Mammary epithelial cell (primary cell): Measurements from ENCODE around the gene SPARC.

Experiments
- EZH2 ChIP-seq: IDR thresholded peaks from 2 replicates; pipeline ENCODE4 v1.6.1; 2012; ENCODE audit warnings: low read length, inconsistent platforms, borderline replicate concordance
- TF ChIP-seq, protein P1 (sequence below), 2 donors: IDR thresholded peaks in 1 of 2; conservative IDR thresholded peaks in 1 of 2; 2 replicates each; pipeline ENCODE4 v1.5.1; 2011 to 2012; ENCODE audit warnings: inconsistent platforms in 2 of 2, low read length in 2 of 2, mild to moderate bottlenecking in 2 of 2, control low read depth in 1 of 2, low read depth in 1 of 2; ENCODE audit not compliant: insufficient read depth in 1 of 2; ENCODE audit errors: extremely low read depth in 1 of 2

DNA sequence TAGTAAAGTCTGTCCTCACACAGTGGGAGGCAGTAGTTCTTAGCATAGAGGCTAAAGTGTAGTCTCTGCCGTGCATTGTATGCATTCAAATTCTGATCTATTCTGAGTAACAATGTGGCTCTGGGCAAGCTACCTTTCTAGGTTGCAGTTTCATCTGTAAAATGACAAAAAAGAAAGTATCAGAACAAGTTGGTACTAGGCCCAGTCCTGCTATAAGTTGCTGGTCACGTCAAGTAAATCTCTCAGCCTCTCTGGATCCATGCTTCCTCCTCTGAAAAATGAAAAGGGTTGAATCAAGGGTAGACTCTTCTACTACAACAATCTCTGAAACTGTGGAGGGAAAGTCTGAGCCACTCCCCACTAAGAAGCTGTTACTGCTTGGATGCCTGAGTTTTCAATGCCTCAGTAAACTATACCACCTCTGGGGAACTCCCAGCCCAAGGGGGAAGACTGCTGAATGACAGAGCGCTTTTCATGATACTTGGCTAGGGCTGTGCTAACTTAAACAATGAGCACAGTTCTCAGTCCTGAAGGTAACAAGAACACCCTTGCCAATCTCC, 34.5 kb upstream of the SPARC start:
- TF ChIP-seq, protein P1, sequence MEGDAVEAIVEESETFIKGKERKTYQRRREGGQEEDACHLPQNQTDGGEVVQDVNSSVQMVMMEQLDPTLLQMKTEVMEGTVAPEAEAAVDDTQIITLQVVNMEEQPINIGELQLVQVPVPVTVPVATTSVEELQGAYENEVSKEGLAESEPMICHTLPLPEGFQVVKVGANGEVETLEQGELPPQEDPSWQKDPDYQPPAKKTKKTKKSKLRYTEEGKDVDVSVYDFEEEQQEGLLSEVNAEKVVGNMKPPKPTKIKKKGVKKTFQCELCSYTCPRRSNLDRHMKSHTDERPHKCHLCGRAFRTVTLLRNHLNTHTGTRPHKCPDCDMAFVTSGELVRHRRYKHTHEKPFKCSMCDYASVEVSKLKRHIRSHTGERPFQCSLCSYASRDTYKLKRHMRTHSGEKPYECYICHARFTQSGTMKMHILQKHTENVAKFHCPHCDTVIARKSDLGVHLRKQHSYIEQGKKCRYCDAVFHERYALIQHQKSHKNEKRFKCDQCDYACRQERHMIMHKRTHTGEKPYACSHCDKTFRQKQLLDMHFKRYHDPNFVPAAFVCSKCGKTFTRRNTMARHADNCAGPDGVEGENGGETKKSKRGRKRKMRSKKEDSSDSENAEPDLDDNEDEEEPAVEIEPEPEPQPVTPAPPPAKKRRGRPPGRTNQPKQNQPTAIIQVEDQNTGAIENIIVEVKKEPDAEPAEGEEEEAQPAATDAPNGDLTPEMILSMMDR (conservative IDR thresholded peaks at IDR 0.05 in 1 of 2, IDR thresholded peaks at IDR 0.05 in 1 of 2; ENCODE audit: extremely low read depth in 1 of 2, insufficient read depth in 1 of 2, low read depth in 1 of 2, low read length in 2 of 2) = no peak
- TF ChIP-seq EZH2 = no peak
